WTC11 (cell line): Measurements from ENCODE around the gene IL17RC. TPM values are rescaled to one million over a fixed set of nuclear protein-coding genes. Genes with fewer than 3 reads are reported as not detected.

Source experiments
- ATAC-seq: fragments of 200-7000 bp; cut with Tn5 transposase; 2 replicates; pipeline ENCODE4 v1.10.0; 2021; ENCODE audit warnings: mild to moderate bottlenecking, moderate library complexity
- CTCF ChIA-PET: fragments of 300-600 bp; sonication (Branson Sonifier 250); formaldehyde crosslinking; loops from one replicate; lab custom pipeline; 2021; ENCODE audit warnings: antibody characterized with exemption; lab: Charles Lee
- POLR2A ChIA-PET: fragments of 350-600 bp; sonication (Branson Sonifier 250); formaldehyde crosslinking; loops from one replicate; lab custom pipeline; 2021; ENCODE audit warnings: antibody characterized with exemption; lab: Charles Lee
- DNase-seq: peaks from one replicate; pipeline ENCODE4 v3.0.0; 2021; ENCODE audit warnings: low spot score
- H3K27ac Mint-ChIP-seq: 2 replicates; pipeline ENCODE4 v1.8.0; 2021; ENCODE audit warnings: mixed read lengths
- H3K27me3 Mint-ChIP-seq: 2 replicates; pipeline ENCODE4 v1.8.0; 2021; ENCODE audit warnings: low read depth, mild to moderate bottlenecking, moderate library complexity, mixed read lengths
- H3K36me3 Mint-ChIP-seq: 2 replicates; pipeline ENCODE4 v1.8.0; 2021; ENCODE audit warnings: mixed read lengths
- H3K4me1 Mint-ChIP-seq: 2 replicates; pipeline ENCODE4 v1.8.0; 2022; ENCODE audit warnings: mixed read lengths
- H3K4me3 Mint-ChIP-seq: 2 replicates; pipeline ENCODE4 v1.8.0; 2021; ENCODE audit warnings: mild to moderate bottlenecking, moderate library complexity, mixed read lengths
- H3K9me3 Mint-ChIP-seq: 2 replicates; pipeline ENCODE4 v1.8.0; 2021; ENCODE audit warnings: mixed read lengths
- ARID4B ChIP-seq: sonication (generic); formaldehyde crosslinking; IDR thresholded peaks from 2 replicates; pipeline ENCODE4 v1.8.0; 2023; ENCODE audit warnings: missing genetic modification reagents, mild to moderate bottlenecking, borderline replicate concordance
- ESRRA ChIP-seq: sonication (generic); formaldehyde crosslinking; IDR thresholded peaks from 2 replicates; pipeline ENCODE4 v1.8.1; 2022; ENCODE audit warnings: mild to moderate bottlenecking, missing genetic modification reagents, borderline replicate concordance
- GABPB1 ChIP-seq: sonication (generic); formaldehyde crosslinking; IDR thresholded peaks from 2 replicates; pipeline ENCODE4 v1.8.1; 2023; ENCODE audit warnings: mild to moderate bottlenecking, missing genetic modification reagents
- GRHL2 ChIP-seq: fragments of 250-450 bp; sonication (Bioruptor Pico); IDR thresholded peaks from 2 replicates; pipeline ENCODE4 v1.8.0; 2022; ENCODE audit warnings: mild to moderate bottlenecking, moderate library complexity; ENCODE audit not compliant: insufficient replicate concordance, severe bottlenecking
- KAT7 ChIP-seq: sonication (generic); formaldehyde crosslinking; IDR thresholded peaks from 2 replicates; pipeline ENCODE4 v1.8.1; 2023; ENCODE audit warnings: missing genetic modification reagents, mild to moderate bottlenecking, borderline replicate concordance
- NR1H2 ChIP-seq: sonication (generic); formaldehyde crosslinking; IDR thresholded peaks from 2 replicates; pipeline ENCODE4 v1.9.0; 2021; ENCODE audit warnings: mild to moderate bottlenecking, moderate library complexity, missing genetic modification reagents
- OVOL2 ChIP-seq: fragments of 250-450 bp; sonication (Bioruptor Pico); IDR thresholded peaks from 2 replicates; pipeline ENCODE4 v1.9.0; 2021; ENCODE audit warnings: mild to moderate bottlenecking, borderline replicate concordance
- TEAD1 ChIP-seq: sonication (generic); formaldehyde crosslinking; IDR thresholded peaks from 2 replicates; pipeline ENCODE4 v1.8.0; 2022; ENCODE audit warnings: mild to moderate bottlenecking, missing genetic modification reagents
- ZBTB21 ChIP-seq: sonication (generic); formaldehyde crosslinking; IDR thresholded peaks from 2 replicates; pipeline ENCODE4 v1.8.1; 2023; ENCODE audit warnings: mild to moderate bottlenecking, missing genetic modification reagents, borderline replicate concordance
- ZNF219 ChIP-seq: sonication (generic); formaldehyde crosslinking; IDR thresholded peaks from 2 replicates; pipeline ENCODE4 v1.8.0; 2023; ENCODE audit warnings: missing genetic modification reagents, mild to moderate bottlenecking, borderline replicate concordance
- ZNF232 ChIP-seq: sonication (generic); formaldehyde crosslinking; IDR thresholded peaks from 2 replicates; pipeline ENCODE4 v1.8.0; 2022; ENCODE audit warnings: mild to moderate bottlenecking, missing genetic modification reagents
- ZNF263 ChIP-seq: sonication (generic); formaldehyde crosslinking; IDR thresholded peaks from 2 replicates; pipeline ENCODE4 v1.8.1; 2022; ENCODE audit warnings: low read depth, mild to moderate bottlenecking, moderate library complexity, missing genetic modification reagents
- ZNF281 ChIP-seq: sonication (generic); formaldehyde crosslinking; IDR thresholded peaks from 2 replicates; pipeline ENCODE4 v1.8.0; 2023; ENCODE audit warnings: mild to moderate bottlenecking, missing genetic modification reagents
- ZNF396 ChIP-seq: fragments of 250-450 bp; sonication (Bioruptor Pico); IDR thresholded peaks from 2 replicates; pipeline ENCODE4 v1.8.0; 2021; ENCODE audit warnings: mild to moderate bottlenecking, moderate library complexity, borderline replicate concordance
- ZNF416 ChIP-seq: fragments of 250-450 bp; sonication (Bioruptor Pico); IDR thresholded peaks from 2 replicates; pipeline ENCODE4 v1.9.0; 2021; ENCODE audit warnings: mild to moderate bottlenecking, inconsistent platforms
- ZNF671 ChIP-seq: fragments of 250-450 bp; sonication (Bioruptor Pico); IDR thresholded peaks from 2 replicates; pipeline ENCODE4 v1.8.0; 2021; ENCODE audit warnings: mild to moderate bottlenecking
- total RNA-seq: library from RNA; stranded (reverse); gene quantifications from 3 replicates; pipeline ENCODE4 v1.2.3, GENCODE V29; 2021
- TF ChIP-seq, protein P1 (sequence below): sonication (generic); formaldehyde crosslinking; IDR thresholded peaks from 2 replicates; pipeline ENCODE4 v1.8.1; 2022; ENCODE audit warnings: missing genetic modification reagents, borderline replicate concordance
- TF ChIP-seq, protein P2 (sequence below): fragments of 250-450 bp; sonication (Bioruptor Pico); IDR thresholded peaks from 2 replicates; pipeline ENCODE4 v1.8.0; 2021; ENCODE audit warnings: mild to moderate bottlenecking
- TF ChIP-seq, protein P3 (sequence below): sonication (generic); formaldehyde crosslinking; conservative IDR thresholded peaks from 2 replicates; pipeline ENCODE4 v1.8.1; 2023; ENCODE audit warnings: mild to moderate bottlenecking, low read depth, missing genetic modification reagents, moderate library complexity

IL17RC gene
- total RNA-seq, 1 experiment from 2014 or later, result 10.1 TPM

- TF ChIP-seq, protein P1, sequence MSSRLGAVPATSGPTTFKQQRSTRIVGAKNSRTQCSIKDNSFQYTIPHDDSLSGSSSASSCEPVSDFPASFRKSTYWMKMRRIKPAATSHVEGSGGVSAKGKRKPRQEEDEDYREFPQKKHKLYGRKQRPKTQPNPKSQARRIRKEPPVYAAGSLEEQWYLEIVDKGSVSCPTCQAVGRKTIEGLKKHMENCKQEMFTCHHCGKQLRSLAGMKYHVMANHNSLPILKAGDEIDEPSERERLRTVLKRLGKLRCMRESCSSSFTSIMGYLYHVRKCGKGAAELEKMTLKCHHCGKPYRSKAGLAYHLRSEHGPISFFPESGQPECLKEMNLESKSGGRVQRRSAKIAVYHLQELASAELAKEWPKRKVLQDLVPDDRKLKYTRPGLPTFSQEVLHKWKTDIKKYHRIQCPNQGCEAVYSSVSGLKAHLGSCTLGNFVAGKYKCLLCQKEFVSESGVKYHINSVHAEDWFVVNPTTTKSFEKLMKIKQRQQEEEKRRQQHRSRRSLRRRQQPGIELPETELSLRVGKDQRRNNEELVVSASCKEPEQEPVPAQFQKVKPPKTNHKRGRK (CRISPR knock-in tag), result no peak
- TF ChIP-seq ZBTB21 (CRISPR knock-in tag), result no peak
- TF ChIP-seq ESRRA, result no peak
- no peak for TF ChIP-seq ZNF281
- no peak for TF ChIP-seq ZNF232
Measured at GRCh38 chr3:9901967-9902366, 14.9 kb upstream of the IL17RC start (continued).

GRCh38 chr3:9902372-9903237 lies 14.3 kb upstream of the IL17RC start, which contains the start of gene IL17RE:
Gene IL17RE, plus strand, starts transcription at chr3:9902848. Its CDS starts 85 bp downstream, at chr3:9902933.
- POLR2A ChIA-PET, result interaction anchor here (1.3 to 1.6 kb wide), 2 partner anchors 13 to 31 kb away, joined by 6 read pairs; partner anchors contain the start of gene CRELD1
- no peak within 1 kb of the TSS for H3K27ac Mint-ChIP-seq
- H3K4me1 Mint-ChIP-seq, result peaks cover 19% of the 10 kb centered on the region
- ATAC-seq, result peak; percentile 89
- CTCF ChIA-PET, result interaction anchor here (0.7 to 2.0 kb wide), 7 partner anchors 11 to 120 kb away, joined by 3 to 13 read pairs (median 4); no protein-coding TSS in a partner anchor
- no peaks in the 10 kb centered on the region; the same call in 1 of the 2 replicates for H3K27me3 Mint-ChIP-seq
- no peaks in the 10 kb centered on the region for H3K9me3 Mint-ChIP-seq
- peak; percentile 50 for DNase-seq
- H3K4me3 Mint-ChIP-seq, result peak within 1 kb of the TSS; percentile 40
- no peak for TF ChIP-seq ZNF396 (CRISPR knock-in tag)
- TF ChIP-seq, protein P2, sequence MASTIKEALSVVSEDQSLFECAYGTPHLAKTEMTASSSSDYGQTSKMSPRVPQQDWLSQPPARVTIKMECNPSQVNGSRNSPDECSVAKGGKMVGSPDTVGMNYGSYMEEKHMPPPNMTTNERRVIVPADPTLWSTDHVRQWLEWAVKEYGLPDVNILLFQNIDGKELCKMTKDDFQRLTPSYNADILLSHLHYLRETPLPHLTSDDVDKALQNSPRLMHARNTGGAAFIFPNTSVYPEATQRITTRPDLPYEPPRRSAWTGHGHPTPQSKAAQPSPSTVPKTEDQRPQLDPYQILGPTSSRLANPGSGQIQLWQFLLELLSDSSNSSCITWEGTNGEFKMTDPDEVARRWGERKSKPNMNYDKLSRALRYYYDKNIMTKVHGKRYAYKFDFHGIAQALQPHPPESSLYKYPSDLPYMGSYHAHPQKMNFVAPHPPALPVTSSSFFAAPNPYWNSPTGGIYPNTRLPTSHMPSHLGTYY (CRISPR knock-in tag), result no peak
- no peak for TF ChIP-seq NR1H2 (CRISPR knock-in tag)
- TF ChIP-seq OVOL2, result no peak
- TF ChIP-seq ZNF219 (CRISPR knock-in tag), result no peak
- TF ChIP-seq ZNF671, result no peak
- 0 out of 2 replicates have a peak, but pooled peaks have one; percentile 15 for TF ChIP-seq GABPB1
- TF ChIP-seq KAT7 (CRISPR knock-in tag), result no peak
- H3K36me3 Mint-ChIP-seq, result no peaks in the 10 kb centered on the region

- H3K27ac Mint-ChIP-seq, result no peak overlapping the region
- peak overlapping the region; percentile 40 for H3K4me3 Mint-ChIP-seq
- H3K4me1 Mint-ChIP-seq, result peaks cover 19% of the 10 kb centered on the region
- H3K27me3 Mint-ChIP-seq, result no peaks in the 10 kb centered on the region; the same call in 1 of the 2 replicates
- DNase-seq, result no peak
- H3K36me3 Mint-ChIP-seq, result no peaks in the 10 kb centered on the region
- POLR2A ChIA-PET, result interaction anchor here (1.3 to 1.6 kb wide), 2 partner anchors 13 to 30 kb away, joined by 6 read pairs; partner anchors contain the start of gene CRELD1
- CTCF ChIA-PET, result interaction anchor here (0.7 to 2.0 kb wide), 7 partner anchors 12 to 121 kb away, joined by 3 to 13 read pairs (median 4); no protein-coding TSS in a partner anchor
- no peaks in the 10 kb centered on the region for H3K9me3 Mint-ChIP-seq
- ATAC-seq, result no peak; the same call in 1 of the 2 replicates
- TF ChIP-seq ZNF263 (CRISPR knock-in tag) (no peak), ESRRA (no peak), ZNF416 (no peak), ARID4B (no peak), ZNF232 (no peak), TEAD1 (no peak), GRHL2 (CRISPR knock-in tag) (no peak)
- TF ChIP-seq, protein P3, sequence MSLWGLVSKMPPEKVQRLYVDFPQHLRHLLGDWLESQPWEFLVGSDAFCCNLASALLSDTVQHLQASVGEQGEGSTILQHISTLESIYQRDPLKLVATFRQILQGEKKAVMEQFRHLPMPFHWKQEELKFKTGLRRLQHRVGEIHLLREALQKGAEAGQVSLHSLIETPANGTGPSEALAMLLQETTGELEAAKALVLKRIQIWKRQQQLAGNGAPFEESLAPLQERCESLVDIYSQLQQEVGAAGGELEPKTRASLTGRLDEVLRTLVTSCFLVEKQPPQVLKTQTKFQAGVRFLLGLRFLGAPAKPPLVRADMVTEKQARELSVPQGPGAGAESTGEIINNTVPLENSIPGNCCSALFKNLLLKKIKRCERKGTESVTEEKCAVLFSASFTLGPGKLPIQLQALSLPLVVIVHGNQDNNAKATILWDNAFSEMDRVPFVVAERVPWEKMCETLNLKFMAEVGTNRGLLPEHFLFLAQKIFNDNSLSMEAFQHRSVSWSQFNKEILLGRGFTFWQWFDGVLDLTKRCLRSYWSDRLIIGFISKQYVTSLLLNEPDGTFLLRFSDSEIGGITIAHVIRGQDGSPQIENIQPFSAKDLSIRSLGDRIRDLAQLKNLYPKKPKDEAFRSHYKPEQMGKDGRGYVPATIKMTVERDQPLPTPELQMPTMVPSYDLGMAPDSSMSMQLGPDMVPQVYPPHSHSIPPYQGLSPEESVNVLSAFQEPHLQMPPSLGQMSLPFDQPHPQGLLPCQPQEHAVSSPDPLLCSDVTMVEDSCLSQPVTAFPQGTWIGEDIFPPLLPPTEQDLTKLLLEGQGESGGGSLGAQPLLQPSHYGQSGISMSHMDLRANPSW, result no peak
Measured at GRCh38 chr3:9903238-9903624, 13.7 kb upstream of the IL17RC start.
